WTC11 (cell line): ENCODE data around the gene UBB.

Source experiments
- CREM ChIP-seq: sonication (generic); formaldehyde crosslinking; IDR thresholded peaks from 2 replicates; pipeline ENCODE4 v1.8.1; 2022; ENCODE audit warnings: mild to moderate bottlenecking, missing genetic modification reagents, moderate library complexity
- ELF4 ChIP-seq: sonication (generic); formaldehyde crosslinking; IDR thresholded peaks from 2 replicates; pipeline ENCODE4 v1.8.1; 2022; ENCODE audit warnings: low read depth, mild to moderate bottlenecking, moderate library complexity, missing genetic modification reagents
- MYBL2 ChIP-seq: sonication (generic); formaldehyde crosslinking; IDR thresholded peaks from 2 replicates; pipeline ENCODE4 v1.8.1; 2023; ENCODE audit warnings: mild to moderate bottlenecking, moderate library complexity, missing genetic modification reagents
- TCF7 ChIP-seq: sonication (generic); formaldehyde crosslinking; IDR thresholded peaks from 2 replicates; pipeline ENCODE4 v1.8.0; 2022; ENCODE audit warnings: mild to moderate bottlenecking, low read depth, missing genetic modification reagents, moderate library complexity
- TP53 ChIP-seq: sonication (generic); formaldehyde crosslinking; IDR thresholded peaks from 2 replicates; pipeline ENCODE4 v1.8.1; 2023; ENCODE audit warnings: mild to moderate bottlenecking, missing genetic modification reagents
- ZNF263 ChIP-seq: sonication (generic); formaldehyde crosslinking; IDR thresholded peaks from 2 replicates; pipeline ENCODE4 v1.8.1; 2022; ENCODE audit warnings: low read depth, mild to moderate bottlenecking, moderate library complexity, missing genetic modification reagents
- ZNF423 ChIP-seq: fragments of 250-450 bp; sonication (Bioruptor Pico); IDR thresholded peaks from 2 replicates; pipeline ENCODE4 v2.1.2; 2022; ENCODE audit warnings: mild to moderate bottlenecking, moderate library complexity
- TF ChIP-seq, protein P1 (sequence below): sonication (generic); formaldehyde crosslinking; IDR thresholded peaks from 2 replicates; pipeline ENCODE4 v1.8.0; 2022; ENCODE audit warnings: missing genetic modification reagents
- TF ChIP-seq, protein P2 (sequence below): fragments of 200-600 bp; IDR thresholded peaks from 2 replicates; pipeline ENCODE4 v1.8.0; 2022; ENCODE audit warnings: antibody characterized with exemption
- TF ChIP-seq, protein P3 (sequence below): sonication (generic); formaldehyde crosslinking; IDR thresholded peaks from 2 replicates; pipeline ENCODE4 v1.8.0; 2022; ENCODE audit warnings: mild to moderate bottlenecking, missing genetic modification reagents

DNA sequence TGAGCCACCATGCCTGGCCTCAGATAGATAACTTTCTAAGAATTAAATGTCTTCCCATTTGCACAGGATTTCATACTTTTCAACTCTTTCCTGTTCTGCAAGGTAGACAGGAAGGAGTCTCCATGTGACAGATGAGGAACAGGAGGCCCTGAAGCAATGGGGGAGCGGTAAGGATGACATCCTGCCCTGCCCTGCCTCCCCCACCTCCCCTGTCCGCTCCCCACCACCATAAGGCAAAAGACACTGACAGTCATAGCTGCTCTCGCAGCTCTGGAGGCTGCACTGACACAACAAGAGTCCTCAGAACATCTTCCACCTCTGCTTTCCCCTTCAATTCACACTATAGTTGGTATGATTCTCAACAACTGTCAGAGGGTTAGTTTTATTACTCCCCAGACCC is 37.3 kb upstream of the UBB start:
- no peak for TF ChIP-seq ELF4 (CRISPR knock-in tag)
- TF ChIP-seq CREM (CRISPR knock-in tag): no peak
- TF ChIP-seq, protein P1, sequence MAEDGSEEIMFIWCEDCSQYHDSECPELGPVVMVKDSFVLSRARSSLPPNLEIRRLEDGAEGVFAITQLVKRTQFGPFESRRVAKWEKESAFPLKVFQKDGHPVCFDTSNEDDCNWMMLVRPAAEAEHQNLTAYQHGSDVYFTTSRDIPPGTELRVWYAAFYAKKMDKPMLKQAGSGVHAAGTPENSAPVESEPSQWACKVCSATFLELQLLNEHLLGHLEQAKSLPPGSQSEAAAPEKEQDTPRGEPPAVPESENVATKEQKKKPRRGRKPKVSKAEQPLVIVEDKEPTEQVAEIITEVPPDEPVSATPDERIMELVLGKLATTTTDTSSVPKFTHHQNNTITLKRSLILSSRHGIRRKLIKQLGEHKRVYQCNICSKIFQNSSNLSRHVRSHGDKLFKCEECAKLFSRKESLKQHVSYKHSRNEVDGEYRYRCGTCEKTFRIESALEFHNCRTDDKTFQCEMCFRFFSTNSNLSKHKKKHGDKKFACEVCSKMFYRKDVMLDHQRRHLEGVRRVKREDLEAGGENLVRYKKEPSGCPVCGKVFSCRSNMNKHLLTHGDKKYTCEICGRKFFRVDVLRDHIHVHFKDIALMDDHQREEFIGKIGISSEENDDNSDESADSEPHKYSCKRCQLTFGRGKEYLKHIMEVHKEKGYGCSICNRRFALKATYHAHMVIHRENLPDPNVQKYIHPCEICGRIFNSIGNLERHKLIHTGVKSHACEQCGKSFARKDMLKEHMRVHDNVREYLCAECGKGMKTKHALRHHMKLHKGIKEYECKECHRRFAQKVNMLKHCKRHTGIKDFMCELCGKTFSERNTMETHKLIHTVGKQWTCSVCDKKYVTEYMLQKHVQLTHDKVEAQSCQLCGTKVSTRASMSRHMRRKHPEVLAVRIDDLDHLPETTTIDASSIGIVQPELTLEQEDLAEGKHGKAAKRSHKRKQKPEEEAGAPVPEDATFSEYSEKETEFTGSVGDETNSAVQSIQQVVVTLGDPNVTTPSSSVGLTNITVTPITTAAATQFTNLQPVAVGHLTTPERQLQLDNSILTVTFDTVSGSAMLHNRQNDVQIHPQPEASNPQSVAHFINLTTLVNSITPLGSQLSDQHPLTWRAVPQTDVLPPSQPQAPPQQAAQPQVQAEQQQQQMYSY (CRISPR knock-in tag): no peak
- no peak for TF ChIP-seq TCF7 (CRISPR knock-in tag)
- TF ChIP-seq, protein P2, sequence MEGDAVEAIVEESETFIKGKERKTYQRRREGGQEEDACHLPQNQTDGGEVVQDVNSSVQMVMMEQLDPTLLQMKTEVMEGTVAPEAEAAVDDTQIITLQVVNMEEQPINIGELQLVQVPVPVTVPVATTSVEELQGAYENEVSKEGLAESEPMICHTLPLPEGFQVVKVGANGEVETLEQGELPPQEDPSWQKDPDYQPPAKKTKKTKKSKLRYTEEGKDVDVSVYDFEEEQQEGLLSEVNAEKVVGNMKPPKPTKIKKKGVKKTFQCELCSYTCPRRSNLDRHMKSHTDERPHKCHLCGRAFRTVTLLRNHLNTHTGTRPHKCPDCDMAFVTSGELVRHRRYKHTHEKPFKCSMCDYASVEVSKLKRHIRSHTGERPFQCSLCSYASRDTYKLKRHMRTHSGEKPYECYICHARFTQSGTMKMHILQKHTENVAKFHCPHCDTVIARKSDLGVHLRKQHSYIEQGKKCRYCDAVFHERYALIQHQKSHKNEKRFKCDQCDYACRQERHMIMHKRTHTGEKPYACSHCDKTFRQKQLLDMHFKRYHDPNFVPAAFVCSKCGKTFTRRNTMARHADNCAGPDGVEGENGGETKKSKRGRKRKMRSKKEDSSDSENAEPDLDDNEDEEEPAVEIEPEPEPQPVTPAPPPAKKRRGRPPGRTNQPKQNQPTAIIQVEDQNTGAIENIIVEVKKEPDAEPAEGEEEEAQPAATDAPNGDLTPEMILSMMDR: no peak
- TF ChIP-seq, protein P3, sequence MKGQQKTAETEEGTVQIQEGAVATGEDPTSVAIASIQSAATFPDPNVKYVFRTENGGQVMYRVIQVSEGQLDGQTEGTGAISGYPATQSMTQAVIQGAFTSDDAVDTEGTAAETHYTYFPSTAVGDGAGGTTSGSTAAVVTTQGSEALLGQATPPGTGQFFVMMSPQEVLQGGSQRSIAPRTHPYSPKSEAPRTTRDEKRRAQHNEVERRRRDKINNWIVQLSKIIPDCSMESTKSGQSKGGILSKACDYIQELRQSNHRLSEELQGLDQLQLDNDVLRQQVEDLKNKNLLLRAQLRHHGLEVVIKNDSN (CRISPR knock-in tag): no peak
- TF ChIP-seq ZNF263 (CRISPR knock-in tag): no peak
- TF ChIP-seq MYBL2: no peak
- TF ChIP-seq TP53 (CRISPR knock-in tag): no peak
- no peak for TF ChIP-seq ZNF423 (CRISPR knock-in tag)
